ENCODE results near the gene HOXA3.

The HOXA3 gene

DNA sequence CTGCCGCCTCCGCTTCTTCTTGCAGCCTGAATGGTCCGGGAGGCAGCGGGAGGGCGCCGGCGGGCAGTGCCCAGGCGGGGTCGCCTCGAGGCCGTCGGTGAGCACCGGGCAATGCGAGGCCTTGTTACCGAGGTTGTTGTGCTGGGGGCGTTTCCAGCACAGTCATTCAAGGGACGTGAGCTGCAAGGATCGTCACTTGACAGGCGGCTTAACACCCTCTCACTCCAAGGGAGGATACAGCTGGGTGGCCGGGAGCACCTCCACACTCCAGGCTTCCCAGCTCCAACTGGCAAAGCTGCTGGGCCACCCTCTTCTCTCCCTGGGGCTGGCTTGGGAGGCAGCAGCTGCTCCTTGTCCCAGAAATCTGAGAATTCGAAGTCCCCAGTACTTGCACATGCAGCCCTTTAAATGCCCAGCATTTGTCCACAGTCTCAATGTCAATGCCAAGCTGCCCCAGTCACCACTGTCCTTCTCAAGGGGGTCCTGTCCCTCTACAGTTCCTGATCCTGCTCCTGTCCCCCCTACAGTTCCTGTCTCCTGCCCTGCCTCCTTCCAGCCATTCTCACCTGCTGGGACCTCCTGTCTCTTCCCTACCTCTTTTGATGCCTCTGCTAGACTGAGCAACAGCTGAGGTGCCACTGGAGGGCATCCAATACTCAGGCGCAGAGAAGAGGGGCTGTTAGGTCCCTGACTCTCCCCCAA is 37.1 kb upstream of the HOXA3 start:
- DNase-seq: no peak

DNA sequence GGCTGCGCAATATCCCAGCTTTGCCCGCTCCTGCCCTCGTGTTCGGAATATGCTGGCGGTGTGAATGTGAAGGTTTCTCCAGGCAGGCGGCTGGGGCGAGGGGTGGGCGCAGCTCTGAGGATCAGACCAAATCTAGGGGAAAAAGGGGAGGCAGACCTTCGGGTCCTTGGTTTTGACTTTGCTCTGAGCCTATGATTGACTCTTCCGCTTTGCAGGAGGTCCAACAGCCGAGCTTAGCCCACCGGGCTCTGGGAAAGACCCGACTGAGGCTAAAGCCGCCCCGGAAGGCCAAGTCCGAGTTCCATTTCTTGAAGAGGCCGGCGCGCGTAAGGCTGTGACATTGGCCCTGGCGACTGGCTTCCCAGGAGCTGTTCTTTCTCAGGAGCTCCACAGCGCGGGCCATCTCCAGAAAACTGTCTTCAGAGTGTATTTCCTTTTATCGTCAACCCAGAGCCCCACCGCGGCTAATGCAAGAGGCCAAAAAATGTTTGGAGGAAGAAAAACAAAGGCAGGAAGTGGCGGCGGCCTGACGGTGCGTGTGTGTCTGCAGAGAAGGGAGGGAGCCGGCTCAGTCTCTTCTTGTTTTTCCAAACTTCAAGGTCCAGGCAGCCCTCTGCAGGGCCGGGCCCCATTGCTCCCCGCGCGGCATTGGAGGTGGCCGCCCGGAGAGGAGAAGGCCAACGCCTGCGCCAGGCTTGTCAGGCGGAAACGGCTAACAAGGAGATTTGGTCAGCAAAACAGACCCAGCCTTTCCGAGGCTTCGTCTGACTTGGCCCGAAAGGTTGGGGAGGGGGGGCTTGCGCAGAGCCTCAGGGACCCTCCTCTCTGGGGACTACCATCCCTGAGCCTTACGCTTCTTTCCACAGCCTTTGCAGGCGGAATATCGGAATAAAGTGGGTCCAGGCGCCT is 36.3 kb upstream of the HOXA3 start:
- no peak for DNase-seq

DNA sequence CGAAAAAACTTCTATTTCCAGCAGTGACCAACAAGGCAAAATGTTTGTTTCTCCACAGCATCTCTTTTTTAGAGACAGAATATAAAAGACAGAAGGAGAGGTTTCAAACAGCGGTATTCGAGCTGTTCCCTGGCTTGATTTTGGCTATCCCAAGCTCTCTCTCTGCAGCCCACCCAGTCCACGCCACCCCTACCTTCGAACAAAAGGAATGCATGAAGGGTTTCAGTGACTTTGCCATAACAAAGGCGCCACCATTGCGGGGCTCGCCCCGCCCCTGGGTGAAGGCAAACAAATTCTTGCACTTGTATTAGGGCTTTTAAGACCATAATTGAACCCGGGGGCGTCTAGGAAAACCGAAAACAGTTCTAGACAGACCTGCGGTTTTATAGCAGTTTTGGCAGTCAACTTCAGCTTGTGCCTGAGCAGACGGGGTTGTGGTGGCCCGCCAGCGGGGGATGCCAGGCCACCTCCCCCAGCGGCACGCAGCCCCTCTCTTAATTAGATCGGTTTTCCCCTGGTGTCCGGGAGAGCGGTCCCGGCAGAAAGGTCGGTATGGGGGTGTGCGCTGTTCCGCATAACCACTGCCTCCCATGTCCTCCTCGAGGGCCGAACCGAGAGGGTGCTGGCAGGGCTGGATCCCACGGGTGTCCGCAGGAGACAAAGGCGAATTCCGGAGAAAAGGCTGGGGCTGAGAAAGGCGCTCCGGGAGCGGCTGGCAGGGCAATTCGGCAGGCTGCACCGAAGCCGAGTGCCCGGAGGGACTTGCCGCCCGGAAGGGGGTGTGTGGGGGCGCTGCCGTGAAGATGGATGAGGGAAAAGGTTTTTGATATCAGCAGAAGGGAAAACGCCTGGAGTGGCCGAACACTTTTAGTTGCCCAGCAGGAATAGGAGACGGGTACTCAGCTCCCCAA is 35.3 kb upstream of the HOXA3 start:
- no peak for DNase-seq

DNA sequence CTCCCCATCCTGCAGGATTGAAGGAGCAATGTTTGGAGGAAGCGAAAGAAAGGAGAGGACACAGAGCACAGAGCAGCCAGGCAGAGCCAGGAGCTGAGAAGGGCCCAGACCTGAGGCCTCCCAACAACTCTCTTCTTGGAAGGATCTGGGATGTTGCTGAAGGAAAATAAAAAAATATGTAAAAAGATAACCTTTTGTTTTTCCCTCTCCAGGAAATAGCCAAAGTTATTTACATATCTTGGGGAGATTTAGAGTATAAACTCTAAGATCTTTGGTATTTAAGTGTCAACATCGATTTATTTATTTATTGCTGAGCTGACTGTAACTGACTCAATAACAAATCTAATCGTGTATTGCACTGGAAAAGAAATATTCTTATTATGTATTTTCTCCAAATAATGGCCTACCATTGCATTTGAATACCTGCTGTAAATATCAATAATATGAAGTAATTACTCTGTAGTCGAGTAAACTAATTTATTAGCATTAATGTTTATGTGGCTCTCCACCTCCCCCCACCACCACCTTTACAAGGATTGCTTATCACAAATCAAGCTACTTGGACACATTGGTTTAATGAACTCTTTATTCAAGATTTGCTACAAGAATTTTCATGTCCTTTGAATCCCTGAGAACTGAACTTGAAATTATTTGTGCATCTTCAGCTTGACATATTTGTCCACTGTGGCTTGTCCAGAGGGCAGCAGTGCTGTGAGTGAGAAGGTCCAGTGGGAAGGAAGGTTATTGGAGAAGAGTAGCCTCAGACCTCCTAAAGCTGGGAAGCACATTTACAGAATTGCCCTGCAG is 34.5 kb upstream of the HOXA3 start:
- DNase-seq: no peak

DNA sequence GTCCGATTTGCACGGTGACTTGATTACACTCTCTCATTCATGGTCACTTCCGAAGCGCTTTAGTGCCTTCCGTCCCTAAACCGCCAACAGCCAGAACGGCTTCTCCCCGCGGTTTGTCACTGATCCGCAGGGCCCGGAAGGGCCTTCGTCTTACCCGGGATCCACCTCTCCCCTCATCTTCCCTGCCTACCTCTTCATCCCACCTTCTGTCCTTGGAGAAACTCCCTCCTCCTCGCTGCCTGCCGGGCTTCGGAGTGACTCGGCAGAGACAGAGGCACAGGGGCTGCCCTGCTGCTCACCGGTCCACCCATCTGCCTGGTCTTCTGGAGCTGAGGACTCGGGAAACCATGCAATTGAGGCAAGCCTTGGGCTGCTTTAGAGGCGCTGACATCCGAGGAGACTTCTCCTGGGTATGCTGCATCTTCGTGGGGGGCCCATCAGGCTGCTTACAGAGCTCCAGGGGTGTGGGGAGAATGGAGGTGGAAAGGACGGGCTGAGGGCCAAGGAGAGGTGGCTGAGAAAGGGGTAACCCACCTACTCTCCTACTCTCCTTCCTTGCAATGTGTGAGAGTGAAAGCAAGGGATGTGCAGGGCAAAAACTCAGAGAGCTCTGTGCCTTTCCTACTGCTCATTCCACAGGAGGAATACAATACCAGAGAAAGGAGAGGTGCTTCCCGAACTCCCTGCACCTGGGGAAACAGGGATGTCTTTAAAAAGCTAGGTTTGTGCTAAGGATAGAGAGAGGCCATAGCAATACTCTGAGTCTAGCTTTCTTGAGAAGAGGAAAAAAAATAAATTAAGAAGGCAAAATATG is 33.7 kb upstream of the HOXA3 start:
- no peak for DNase-seq

DNA sequence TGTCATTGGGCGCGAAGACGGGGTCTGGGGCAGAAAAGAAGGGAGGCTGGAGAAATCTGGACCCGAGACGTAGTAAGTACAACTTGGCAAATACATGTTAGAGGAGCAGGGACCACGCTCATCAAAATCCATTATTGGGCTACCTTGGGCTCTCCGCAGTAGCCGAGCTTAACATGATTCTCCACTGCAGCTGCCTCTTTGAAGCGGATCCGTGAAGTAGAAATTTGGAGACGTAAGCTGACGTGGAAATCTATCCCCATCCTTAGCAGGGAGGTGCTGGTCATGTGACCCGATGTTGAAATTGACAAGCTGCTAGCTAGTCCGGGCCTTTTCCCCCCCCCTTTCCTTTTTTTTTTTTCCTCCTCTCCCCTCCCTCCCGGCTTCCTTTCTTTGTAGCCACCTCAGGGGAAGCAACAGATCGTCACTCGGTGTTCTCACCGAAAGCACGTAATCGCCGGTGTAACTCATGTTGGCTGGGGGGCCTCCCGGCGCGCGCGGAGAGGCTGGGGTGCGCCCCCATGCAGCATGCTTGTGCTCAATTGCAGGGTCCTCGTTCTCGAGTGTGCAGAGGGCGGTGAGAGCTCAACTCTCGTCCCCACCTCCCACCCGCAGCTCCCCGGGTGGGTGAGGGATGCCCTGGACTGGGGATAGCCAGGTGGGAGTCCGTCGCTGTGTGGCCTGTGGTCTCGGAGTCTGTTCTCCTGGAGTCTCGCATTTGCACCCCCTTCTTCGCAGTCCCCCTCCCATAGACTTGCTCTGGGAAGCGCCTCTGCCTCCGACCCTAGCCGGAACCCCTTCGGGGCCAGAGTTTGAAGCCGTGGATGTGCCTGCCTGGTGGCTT is 32.9 kb upstream of the HOXA3 start, which contains the start of gene HOXA11:
TSS of gene HOXA11 (minus strand) at position 220 of the 841 bp plus-strand sequence. CDS start at position 132, 88 bp downstream.
- DNase-seq: peak; percentile 53

GRCh38 chr7:27184337-27185012 is 32.1 kb upstream of the HOXA3 start:
- DNase-seq: no peak

DNA sequence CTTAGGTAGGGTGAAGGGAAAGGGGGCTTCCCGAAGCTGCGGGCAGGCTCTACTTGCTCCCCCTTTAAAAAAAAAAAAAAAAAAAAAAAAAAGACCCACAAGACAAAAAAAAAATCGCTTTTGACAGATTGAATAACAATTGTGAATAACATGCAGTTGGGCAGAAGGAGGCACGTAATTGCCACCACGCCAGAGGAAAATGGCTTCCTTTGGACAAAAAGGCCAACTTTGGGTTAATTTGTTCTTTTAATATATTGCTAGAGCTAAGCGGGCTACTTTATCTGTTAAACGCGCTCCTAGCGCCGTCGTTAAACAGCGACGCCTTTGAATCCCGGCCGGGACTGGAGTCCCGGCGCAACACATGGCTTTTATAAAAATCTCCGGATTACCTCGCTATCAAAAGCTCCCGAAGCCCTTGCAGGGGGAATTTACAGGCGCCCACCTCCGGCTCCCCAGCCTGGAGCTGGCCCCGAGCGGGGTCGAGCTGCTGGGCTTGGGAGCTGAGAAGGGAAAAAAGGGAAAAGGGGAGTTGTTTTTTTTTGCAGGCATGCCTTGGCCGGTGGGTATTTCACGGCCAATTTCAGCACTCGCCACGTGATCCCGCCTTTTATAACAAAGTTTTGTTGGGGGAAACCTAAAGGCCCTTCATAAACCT is 31.4 kb upstream of the HOXA3 start:
- no peak for DNase-seq

GRCh38 chr7:27182861-27183681 is 30.7 kb upstream of the HOXA3 start:
- DNase-seq: no peak

DNA sequence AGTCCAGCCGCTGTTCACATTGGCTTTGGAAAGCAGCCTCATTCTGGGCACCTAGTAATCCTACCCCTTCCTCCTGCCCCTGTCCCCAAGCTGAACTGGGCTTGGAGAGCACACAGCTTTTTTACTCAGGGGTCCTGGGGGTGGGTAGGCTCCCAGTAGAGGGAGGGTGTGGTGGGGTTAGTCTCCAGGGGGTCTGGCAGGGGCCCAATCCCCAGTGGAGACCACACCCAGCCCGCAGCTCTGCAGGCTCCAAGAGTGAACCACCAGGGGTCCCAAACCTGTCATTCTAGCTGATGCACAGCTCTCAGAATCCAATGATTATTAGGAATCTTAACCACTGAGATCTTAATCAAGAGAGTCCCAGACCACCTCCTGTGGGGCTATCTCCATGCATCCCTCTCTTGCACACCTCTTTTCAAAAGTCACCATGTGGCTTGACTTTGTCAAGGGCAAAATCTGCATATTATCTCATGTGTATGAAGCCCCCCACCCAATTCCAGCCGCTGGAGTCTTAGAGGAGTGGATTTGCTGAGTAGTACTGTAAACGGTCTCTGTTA is 30.0 kb upstream of the HOXA3 start:
- no peak for DNase-seq

GRCh38 chr7:27181795-27182275 is 29.5 kb upstream of the HOXA3 start:
- DNase-seq: no peak

DNA sequence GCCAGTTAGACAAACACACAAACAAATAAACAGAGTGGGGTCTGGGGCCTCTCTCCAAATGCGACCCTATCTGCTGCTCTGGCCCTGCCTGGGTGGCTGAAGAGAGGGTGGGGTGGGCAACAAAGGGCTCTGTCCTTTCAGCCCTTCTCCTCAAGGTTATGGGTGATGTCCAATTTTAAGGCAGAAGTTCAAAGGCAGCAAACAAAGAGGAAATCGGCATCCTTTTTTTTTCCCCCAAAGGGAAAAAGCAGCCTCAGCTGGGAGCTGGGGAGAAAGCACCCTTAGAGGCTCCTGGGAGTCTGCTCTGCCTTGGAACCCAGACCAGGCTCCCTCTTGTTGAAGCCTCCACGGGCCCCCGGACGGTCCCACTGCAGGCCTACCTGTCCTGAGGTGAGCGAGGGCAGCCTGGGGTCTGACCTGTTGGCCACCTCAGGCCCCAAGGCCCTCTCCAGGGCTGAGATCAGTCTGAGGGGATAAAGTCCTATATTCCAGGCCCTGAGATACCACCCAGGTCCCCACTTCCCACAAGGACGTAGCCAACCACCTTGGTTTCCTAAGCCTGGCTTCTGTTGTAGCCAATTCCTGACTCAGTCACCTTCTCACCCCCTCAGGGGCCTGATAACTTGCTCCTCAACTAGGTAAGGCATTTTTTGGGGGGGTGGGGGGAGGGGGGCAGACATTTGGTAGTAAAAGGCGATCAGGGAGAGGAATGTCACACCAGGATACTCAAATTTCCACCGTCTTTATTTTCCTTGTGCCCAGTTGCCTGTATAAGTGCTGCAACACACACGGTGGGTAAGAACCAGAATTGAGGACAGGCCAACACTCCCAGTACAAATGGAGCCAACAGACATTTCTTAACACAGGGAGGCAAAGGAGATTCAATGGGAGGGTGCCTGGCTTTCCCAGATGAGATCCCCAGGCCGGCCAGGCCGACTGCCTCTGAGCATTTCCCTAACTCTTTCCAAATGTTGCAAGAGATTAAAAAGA is 28.3 kb upstream of the HOXA3 start:
- no peak for DNase-seq

GRCh38 chr7:27179503-27180430 is 27.4 kb upstream of the HOXA3 start:
- no peak for DNase-seq

DNA sequence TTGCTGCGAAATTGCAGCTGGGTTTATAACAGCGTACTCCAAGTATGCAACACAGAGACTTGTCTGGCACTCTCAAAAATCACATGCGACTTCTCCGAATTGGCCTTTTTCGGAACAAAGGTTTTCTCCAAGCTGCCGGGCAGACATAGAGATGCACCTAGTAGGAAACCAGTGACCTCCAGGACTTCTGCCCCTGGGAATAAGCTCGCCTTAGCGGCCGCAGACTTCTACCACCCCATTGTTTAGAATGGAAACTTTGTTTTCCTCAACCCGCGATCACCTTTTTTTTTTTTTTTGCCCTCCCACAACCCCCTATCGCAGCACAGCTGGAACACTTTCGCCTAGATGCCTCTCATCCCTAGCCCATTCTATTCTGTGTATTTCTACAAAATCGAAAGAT is 26.6 kb upstream of the HOXA3 start:
- DNase-seq: no peak

DNA sequence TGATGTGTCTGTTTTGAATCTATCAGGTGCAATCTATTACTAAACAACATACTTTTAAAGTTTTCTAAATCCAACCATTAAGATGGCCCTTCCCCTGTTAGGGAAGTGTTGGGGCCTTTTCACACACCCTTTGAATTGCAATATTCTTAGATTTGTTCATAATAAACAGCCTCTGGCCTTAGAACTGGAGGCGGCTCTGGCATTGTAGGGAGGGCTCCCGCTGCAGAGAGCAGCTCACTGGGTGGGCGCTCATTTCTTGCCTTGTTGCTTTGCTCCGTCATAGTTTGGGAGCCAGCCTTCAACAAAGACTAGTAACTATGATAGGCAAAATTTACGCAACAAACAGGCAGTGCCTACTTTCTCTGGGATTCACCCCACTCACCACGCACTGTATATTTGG is 26.0 kb upstream of the HOXA3 start:
- DNase-seq: no peak

All from DMS79 (cell line).